RWPE1 (cell line): ENCODE measurements around the gene LIPE.

ENCODE experiments used
- CTCF ChIA-PET: fragments of 350-600 bp; sonication (Branson Sonifier 250); formaldehyde crosslinking; extraction: SDS; loops from one replicate; lab custom pipeline; 2021; lab: Yijun Ruan, JAX
- POLR2A ChIA-PET: fragments of 400-600 bp; formaldehyde crosslinking; extraction: SDS; loops from one replicate; lab custom pipeline; 2020; ENCODE audit warnings: antibody characterized with exemption; ENCODE audit not compliant: low non-redundant PET; lab: Yijun Ruan, JAX
- DNase-seq: peaks from one replicate; pipeline ENCODE4 v3.0.0; 2012; ENCODE audit warnings: low spot score
- H3K27ac ChIP-seq: fragments of 450-650 bp; 2 replicates; pipeline ENCODE4 v1.5.1; 2017
- CTCF ChIP-seq: fragments of 450-650 bp; conservative IDR thresholded peaks from 2 replicates; pipeline ENCODE4 v1.5.1; 2017; ENCODE audit warnings: low read depth, mild to moderate bottlenecking

LIPE gene

DNA sequence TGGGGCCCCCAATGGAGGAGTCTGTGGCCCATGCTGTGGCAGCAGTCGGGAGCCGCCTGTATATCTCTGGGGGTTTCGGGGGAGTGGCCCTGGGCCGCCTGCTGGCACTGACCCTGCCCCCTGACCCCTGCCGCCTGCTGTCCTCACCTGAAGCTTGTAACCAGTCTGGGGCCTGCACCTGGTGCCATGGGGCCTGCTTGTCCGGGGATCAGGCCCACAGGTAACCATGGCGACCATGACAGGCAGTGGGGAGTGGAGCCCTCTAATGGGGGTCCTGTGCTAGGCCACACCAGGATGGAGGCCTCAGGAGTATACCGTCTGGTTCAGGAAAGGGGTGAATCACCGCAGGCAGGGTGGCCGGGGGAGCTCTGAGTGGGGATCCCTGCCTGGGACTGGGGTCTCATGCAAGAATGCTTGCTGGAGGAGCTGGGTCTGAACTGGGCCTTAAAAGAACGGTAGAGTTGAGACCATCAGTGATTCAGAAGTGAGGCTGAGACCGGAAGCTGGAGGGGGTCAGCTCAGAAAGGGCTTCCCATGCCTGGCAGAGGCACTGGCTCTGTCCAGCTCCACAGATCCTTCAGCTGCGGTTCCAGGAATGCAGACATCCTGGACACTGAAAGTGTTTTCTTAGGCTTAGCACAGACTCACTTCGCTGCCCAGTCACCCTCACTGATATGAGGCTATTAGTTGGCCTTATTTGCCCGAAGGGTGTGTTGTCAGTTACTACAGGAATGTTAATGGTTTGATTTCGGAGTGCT lies 66.2 kb downstream of the LIPE start:
- CTCF ChIA-PET = no interaction called here
- no peak overlapping the region for H3K27ac ChIP-seq
- TF ChIP-seq CTCF = no peak
- POLR2A ChIA-PET = no interaction called here
- no peak for DNase-seq

- CTCF ChIA-PET = interaction anchor here (0.7 kb wide), 1 partner anchor 64 kb away, joined by 3 read pairs; no protein-coding TSS in a partner anchor
- DNase-seq = no peak
- POLR2A ChIA-PET = no interaction called here
- no peak for TF ChIP-seq CTCF
- H3K27ac ChIP-seq = no peak overlapping the region
These were observed 69.9 kb downstream of the LIPE start for GRCh38 chr19:42357290-42357689.

- no peak overlapping the region for H3K27ac ChIP-seq
- no peak for DNase-seq
- POLR2A ChIA-PET = no interaction called here
- CTCF ChIA-PET = no interaction called here
- no peak for TF ChIP-seq CTCF
These were observed 70.5 kb downstream of the LIPE start for GRCh38 chr19:42356686-42357085.

- ChIA-PET CTCF (interaction anchor here (0.5 to 0.6 kb wide), 2 partner anchors 112 to 563 kb away, joined by 3 read pairs; no protein-coding TSS in a partner anchor), POLR2A (no interaction called here)
- no peak for TF ChIP-seq CTCF
- H3K27ac ChIP-seq = no peak overlapping the region
- no peak for DNase-seq
These were observed 71.3 kb downstream of the LIPE start for GRCh38 chr19:42355896-42356295.

DNA sequence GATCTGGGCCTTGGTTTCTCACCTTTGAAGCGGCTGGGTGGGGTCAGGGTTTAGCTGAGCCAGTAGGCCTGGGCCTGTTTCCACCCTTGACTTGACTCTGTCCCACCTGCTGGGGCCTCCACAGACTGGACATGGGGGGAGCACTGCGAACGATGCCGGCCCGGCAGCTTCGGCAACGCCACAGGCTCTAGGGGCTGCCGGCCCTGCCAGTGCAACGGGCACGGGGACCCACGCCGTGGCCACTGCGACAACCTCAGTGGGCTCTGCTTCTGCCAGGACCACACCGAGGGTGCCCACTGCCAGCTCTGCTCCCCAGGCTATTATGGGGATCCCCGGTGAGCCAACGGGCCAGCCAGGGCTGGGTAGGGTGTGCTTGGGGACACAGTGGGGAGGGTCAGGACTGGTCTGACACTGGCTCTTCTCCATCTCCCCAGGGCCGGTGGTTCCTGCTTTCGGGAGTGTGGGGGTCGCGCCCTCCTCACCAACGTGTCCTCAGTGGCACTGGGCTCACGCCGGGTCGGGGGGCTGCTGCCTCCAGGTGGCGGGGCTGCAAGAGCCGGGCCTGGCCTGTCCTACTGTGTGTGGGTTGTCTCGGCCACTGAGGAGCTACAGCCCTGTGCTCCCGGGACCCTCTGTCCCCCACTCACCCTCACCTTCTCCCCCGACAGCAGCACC lies 73.7 kb downstream of the LIPE start:
- DNase-seq = no peak
- ChIA-PET POLR2A (no interaction called here), CTCF (no interaction called here)
- no peak overlapping the region for H3K27ac ChIP-seq
- no peak for TF ChIP-seq CTCF

DNA sequence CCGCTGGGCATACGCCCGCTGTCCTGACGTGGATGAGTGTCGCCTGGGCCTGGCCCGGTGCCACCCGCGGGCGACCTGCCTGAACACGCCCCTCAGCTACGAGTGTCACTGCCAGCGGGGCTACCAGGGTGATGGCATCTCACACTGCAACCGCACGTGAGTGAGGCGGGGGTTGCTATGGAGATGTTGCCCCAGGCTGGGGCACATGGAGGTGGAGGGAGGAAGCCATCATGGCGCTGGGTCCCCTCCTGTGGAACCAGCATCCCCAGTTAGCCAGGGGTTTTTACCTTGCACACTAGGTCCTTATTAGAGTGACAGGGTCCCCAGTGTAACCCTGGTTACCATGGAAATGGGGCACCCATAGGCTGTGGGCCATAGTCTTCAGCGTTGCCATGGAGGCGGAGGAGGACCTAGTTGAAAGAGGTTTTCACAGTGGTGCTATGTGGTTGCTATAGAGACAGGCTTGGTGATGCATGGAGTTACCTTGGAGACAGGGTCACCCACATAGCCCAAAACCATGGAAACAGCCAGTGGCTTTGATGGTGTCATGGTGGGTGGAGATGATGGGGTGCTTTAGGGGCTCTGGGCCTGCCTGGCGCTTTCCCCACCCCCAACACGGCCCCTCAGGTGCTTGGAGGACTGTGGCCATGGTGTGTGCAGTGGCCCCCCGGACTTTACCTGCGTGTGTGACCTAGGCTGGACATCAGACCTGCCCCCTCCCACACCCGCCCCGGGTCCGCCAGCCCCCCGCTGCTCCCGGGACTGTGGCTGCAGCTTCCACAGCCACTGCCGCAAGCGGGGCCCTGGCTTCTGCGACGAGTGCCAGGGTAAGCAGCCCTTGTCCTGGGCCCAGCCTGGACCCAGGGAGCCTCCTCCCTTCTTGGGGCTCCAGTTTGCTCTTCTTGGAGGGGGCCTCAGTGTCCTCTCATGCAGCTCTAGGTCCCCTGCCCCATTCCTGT lies 74.6 kb downstream of the LIPE start:
- H3K27ac ChIP-seq = peak overlapping the region; percentile 33; the same call in 1 of the 2 replicates
- CTCF ChIA-PET = no interaction called here
- no peak for TF ChIP-seq CTCF
- no peak for DNase-seq
- POLR2A ChIA-PET = no interaction called here
